Gastrocnemius medialis (tissue), 4 donors: ENCODE data around the gene STARD7. TPM values are rescaled to one million over a fixed set of nuclear protein-coding genes. Genes with fewer than 3 reads are reported as not detected.

ENCODE experiments used
- ATAC-seq, 2 donors: fragments of 150-250 bp; one replicate each; pipeline ENCODE4 v1.9.1; 2016
- DNase-seq, 2 donors: peaks; one replicate each; pipeline ENCODE4 v3.0.0-alpha.2; 2019
- H3K27ac ChIP-seq, 4 donors: fragments of 200-600 bp; sonication (generic); 1 replicate in 1 of 4; 2 replicates in 3 of 4; pipeline ENCODE4 v1.5.1; 2016 to 2018; ENCODE audit warnings: mild to moderate bottlenecking in 2 of 4, moderate library complexity in 1 of 4
- H3K27me3 ChIP-seq, 3 donors: fragments of 200-600 bp; sonication (generic) in 2 of 3; 1 replicate in 1 of 3; 2 replicates in 2 of 3; pipeline versions ENCODE4 v1.5.1 to v1.6.0; 2016 to 2019; ENCODE audit warnings: mild to moderate bottlenecking in 1 of 3, moderate library complexity in 1 of 3
- H3K36me3 ChIP-seq, 2 donors: fragments of 200-600 bp; sonication (generic) in 1 of 2; one replicate each; pipeline ENCODE4 v1.5.1; 2017 to 2018
- H3K4me1 ChIP-seq, 2 donors: fragments of 200-600 bp; sonication (generic) in 1 of 2; one replicate each; pipeline ENCODE4 v1.5.1; 2016 to 2017; ENCODE audit warnings: mild to moderate bottlenecking in 2 of 2
- H3K4me3 ChIP-seq, 4 donors: fragments of 200-600 bp; sonication (generic) in 3 of 4; 1 replicate in 1 of 4; 2 replicates in 3 of 4; pipeline ENCODE4 v1.5.1; 2016 to 2019; ENCODE audit warnings: mild to moderate bottlenecking in 2 of 4
- H3K9me3 ChIP-seq, 3 donors: fragments of 200-600 bp; sonication (generic) in 2 of 3; 1 replicate in 1 of 3; 2 replicates in 2 of 3; pipeline ENCODE4 v1.5.1; 2016 to 2019
- POLR2A ChIP-seq, 2 donors: fragments of 450-650 bp; IDR thresholded peaks; one replicate each; pipeline ENCODE4 v1.6.1; 2017; ENCODE audit warnings: antibody characterized with exemption in 2 of 2, mild to moderate bottlenecking in 2 of 2, moderate library complexity in 2 of 2
- in situ Hi-C, 4 donors: fragments of 200-750 bp; cut with MboI; loops; one replicate each; pipeline versions ENCODE4 v1.15.0 to v1.8.0; 2017; ENCODE audit warnings: low sequenced_read_pairs in 4 of 4
- intact Hi-C: fragments of 100-400 bp; cut with DNase I; formaldehyde crosslinking; loops from one replicate; pipeline ENCODE4 v1.15.1; 2023; ENCODE audit warnings: low total_unique reads
- total RNA-seq, 4 donors: library from RNA; depleted of rRNA; stranded (reverse); fragments of >200 nt; gene quantifications; one replicate each; pipeline versions ENCODE4 v1.1.0 to v1.2.3, GENCODE V29; 2016
- TF ChIP-seq, protein P1 (sequence below), 5 experiments: fragments of 450-650 bp in 3 of 5; fragments of 200-600 bp in 2 of 5; sonication (generic) in 2 of 5; IDR thresholded peaks in 4 of 5; conservative IDR thresholded peaks in 1 of 5; 1 replicate in 4 of 5; 2 replicates in 1 of 5; pipeline ENCODE4 v1.5.1; 2016 to 2019; ENCODE audit warnings: antibody characterized with exemption in 5 of 5, mild to moderate bottlenecking in 3 of 5, moderate library complexity in 3 of 5

The STARD7 gene
- total RNA-seq, 4 donors from 2014 or later = 237 to 512 (median 313) TPM

DNA sequence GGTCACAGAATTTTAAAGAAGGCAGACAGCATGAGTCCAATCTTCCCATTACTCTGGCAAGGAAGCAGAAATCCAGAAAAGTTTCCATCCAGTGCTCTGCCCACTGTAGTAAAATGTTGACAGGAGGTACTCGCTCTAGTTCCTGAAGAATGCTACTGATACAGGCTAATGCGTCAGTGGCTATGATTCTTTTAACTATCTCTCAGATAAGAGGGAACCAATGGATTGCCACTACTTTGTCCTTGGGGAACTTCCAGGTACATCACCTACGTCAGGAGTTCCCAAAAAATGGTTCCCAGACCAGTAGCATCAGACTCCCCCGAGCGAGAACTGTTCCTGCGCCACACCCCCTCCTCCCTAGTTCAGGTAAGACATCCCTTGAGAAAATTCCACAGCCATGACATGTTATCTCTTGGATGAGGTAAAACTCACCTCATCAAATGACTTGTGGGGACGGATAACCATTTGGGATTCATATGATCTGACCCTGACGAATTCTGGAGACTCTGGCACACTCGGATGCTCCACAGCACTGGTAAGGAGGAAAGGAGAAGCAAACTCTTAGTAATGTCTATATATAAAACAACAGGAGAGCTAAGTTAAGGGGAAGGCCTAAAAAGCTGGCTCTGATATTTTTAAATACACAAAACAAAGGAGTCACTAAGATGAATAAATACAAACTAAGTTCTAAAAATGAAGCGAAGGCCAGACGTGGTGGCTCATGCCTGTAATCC is 16.5 kb downstream of the STARD7 start:
- Histone ChIP-seq H3K27me3 (no peaks in the 10 kb centered on the region), H3K4me3 (no peak overlapping the region), H3K27ac (peak overlapping the region in 3 of 4 donors; percentile 83 to 99 (median 90)), H3K9me3 (no peaks in the 10 kb centered on the region), H3K4me1 (peaks cover 20 to 29% of the 10 kb centered on the region in 2 donors), H3K36me3 (peaks cover 0 to 68% of the 10 kb centered on the region in 2 donors)
- in situ Hi-C loops = no loop called here
- DNase-seq = no peak
- ATAC-seq = no peak
- no peak for TF ChIP-seq POLR2A (IDR thresholded peaks at IDR 0.05)
- TF ChIP-seq, protein P1, sequence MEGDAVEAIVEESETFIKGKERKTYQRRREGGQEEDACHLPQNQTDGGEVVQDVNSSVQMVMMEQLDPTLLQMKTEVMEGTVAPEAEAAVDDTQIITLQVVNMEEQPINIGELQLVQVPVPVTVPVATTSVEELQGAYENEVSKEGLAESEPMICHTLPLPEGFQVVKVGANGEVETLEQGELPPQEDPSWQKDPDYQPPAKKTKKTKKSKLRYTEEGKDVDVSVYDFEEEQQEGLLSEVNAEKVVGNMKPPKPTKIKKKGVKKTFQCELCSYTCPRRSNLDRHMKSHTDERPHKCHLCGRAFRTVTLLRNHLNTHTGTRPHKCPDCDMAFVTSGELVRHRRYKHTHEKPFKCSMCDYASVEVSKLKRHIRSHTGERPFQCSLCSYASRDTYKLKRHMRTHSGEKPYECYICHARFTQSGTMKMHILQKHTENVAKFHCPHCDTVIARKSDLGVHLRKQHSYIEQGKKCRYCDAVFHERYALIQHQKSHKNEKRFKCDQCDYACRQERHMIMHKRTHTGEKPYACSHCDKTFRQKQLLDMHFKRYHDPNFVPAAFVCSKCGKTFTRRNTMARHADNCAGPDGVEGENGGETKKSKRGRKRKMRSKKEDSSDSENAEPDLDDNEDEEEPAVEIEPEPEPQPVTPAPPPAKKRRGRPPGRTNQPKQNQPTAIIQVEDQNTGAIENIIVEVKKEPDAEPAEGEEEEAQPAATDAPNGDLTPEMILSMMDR (IDR thresholded peaks at IDR 0.05 in 4 of 5, conservative IDR thresholded peaks at IDR 0.05 in 1 of 5) = no peak
- intact Hi-C loops = no loop called here

DNA sequence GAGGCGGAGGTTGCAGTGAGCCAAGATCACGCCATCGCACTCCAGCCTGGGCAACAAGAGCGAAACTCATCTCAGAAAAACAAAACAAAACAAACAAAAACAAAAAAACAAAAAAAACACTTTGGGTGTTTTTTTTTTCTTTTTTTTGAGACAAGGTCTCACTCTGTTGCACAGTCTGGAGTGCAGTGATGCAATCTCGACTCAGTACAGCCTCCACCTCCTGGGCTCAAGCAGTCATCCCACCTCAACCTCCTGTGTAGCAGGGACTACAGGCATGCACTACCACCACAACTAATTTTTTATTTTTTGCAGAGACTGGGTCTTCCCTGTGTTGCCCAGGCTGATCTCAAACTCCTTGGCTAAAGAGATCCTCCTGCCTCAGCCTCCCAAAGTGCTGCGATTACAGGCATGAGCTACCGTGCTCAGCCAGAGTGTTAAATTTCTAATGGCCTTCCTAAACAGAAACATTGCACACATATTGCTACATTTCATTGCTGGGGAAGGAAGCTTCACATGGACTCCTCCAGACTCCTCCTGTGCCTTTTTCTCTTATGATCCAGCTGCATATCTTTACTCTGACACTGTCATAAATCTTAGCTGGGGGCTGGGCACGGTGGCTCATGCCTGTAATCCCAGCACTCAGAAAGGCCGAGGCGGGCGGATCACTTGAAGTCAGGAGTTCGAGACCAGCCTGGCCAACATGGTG is 19.7 kb downstream of the STARD7 start:
- in situ Hi-C loops (no loop called here), intact Hi-C loops (no loop called here)
- Histone ChIP-seq H3K4me1 (peaks cover 23 to 36% of the 10 kb centered on the region in 2 donors), H3K27me3 (no peaks in the 10 kb centered on the region), H3K27ac (peak overlapping the region; percentile 70 to 83 (median 76)), H3K4me3 (no peak overlapping the region), H3K9me3 (no peaks in the 10 kb centered on the region), H3K36me3 (peaks cover 0 to 86% of the 10 kb centered on the region in 2 donors)
- no peak for ATAC-seq
- DNase-seq = no peak
- TF ChIP-seq POLR2A (IDR thresholded peaks at IDR 0.05) = no peak
- TF ChIP-seq, protein P1 (IDR thresholded peaks at IDR 0.05 in 4 of 5, conservative IDR thresholded peaks at IDR 0.05 in 1 of 5) = no peak

GRCh38 chr2:96186562-96186961 is 22.1 kb downstream of the STARD7 start:
- Histone ChIP-seq H3K4me3 (no peak overlapping the region), H3K27ac (peak overlapping the region; percentile 70 to 83 (median 76)), H3K9me3 (no peaks in the 10 kb centered on the region), H3K27me3 (no peaks in the 10 kb centered on the region), H3K4me1 (peaks cover 23 to 36% of the 10 kb centered on the region in 2 donors), H3K36me3 (peaks cover 0 to 71% of the 10 kb centered on the region in 2 donors)
- DNase-seq (no peak), ATAC-seq (peak in 1 of 2 donors; percentile 4)
- in situ Hi-C loops (no loop called here), intact Hi-C loops (no loop called here)
- no peak for TF ChIP-seq POLR2A (IDR thresholded peaks at IDR 0.05)
- TF ChIP-seq, protein P1 (IDR thresholded peaks at IDR 0.05 in 4 of 5, conservative IDR thresholded peaks at IDR 0.05 in 1 of 5) = no peak

- no peak for DNase-seq
- H3K4me1 ChIP-seq = peaks cover 23 to 36% of the 10 kb centered on the region in 2 donors
- in situ Hi-C loops = no loop called here
- no peak for ATAC-seq
- TF ChIP-seq, protein P1 (IDR thresholded peaks at IDR 0.05 in 4 of 5, conservative IDR thresholded peaks at IDR 0.05 in 1 of 5) = no peak
- TF ChIP-seq POLR2A (IDR thresholded peaks at IDR 0.05) = no peak
- H3K27me3 ChIP-seq = no peaks in the 10 kb centered on the region
- intact Hi-C loops = no loop called here
- peaks cover 0 to 61% of the 10 kb centered on the region in 2 donors for H3K36me3 ChIP-seq
- H3K27ac ChIP-seq = peak overlapping the region in 3 of 4 donors; percentile 11 to 83 (median 70)
- no peaks in the 10 kb centered on the region for H3K9me3 ChIP-seq
- H3K4me3 ChIP-seq = no peak overlapping the region
Measured at GRCh38 chr2:96185516-96185915, 23.1 kb downstream of the STARD7 start.
